Neuronal stem cell (in vitro differentiated cells): Measurements from ENCODE around the gene WFDC1.

Experiments
- DNase-seq: peaks from one replicate; pipeline ENCODE4 v3.0.0-alpha.2; 2013; ENCODE audit warnings: low spot score
- H2AFZ ChIP-seq: one replicate; pipeline ENCODE4 v1.6.1; 2013; ENCODE audit warnings: mild to moderate bottlenecking, low read length, inconsistent platforms
- H2AK5ac ChIP-seq: 2 replicates; pipeline ENCODE4 v1.6.1; 2013; ENCODE audit warnings: low read depth, mild to moderate bottlenecking, inconsistent platforms, low read length, moderate library complexity, mixed read lengths
- H2BK120ac ChIP-seq: 2 replicates; pipeline ENCODE4 v1.6.1; 2013; ENCODE audit warnings: low read depth, mild to moderate bottlenecking, inconsistent platforms, low read length, moderate library complexity, mixed read lengths
- H2BK12ac ChIP-seq: one replicate; pipeline ENCODE4 v1.6.1; 2013; ENCODE audit warnings: low read length, inconsistent platforms
- H2BK15ac ChIP-seq: 2 replicates; pipeline ENCODE4 v1.6.1; 2013; ENCODE audit warnings: mild to moderate bottlenecking, low read length, inconsistent platforms, mixed read lengths
- H2BK5ac ChIP-seq: one replicate; pipeline ENCODE4 v1.6.1; 2013; ENCODE audit warnings: inconsistent platforms, mild to moderate bottlenecking, low read length, moderate library complexity
- H3K14ac ChIP-seq: one replicate; pipeline ENCODE4 v1.6.1; 2013; ENCODE audit warnings: low read length, inconsistent platforms
- H3K18ac ChIP-seq: 2 replicates; pipeline ENCODE4 v1.6.1; 2013; ENCODE audit warnings: low read length, inconsistent platforms
- H3K23ac ChIP-seq: 2 replicates; pipeline ENCODE4 v1.6.1; 2013; ENCODE audit warnings: low read depth, mild to moderate bottlenecking, mixed read lengths, low read length, inconsistent platforms; ENCODE audit not compliant: poor library complexity
- H3K27ac ChIP-seq: replicated peaks from 3 replicates; pipeline ENCODE4 v1.5.1; 2013; ENCODE audit warnings: low read length, inconsistent platforms
- H3K27me3 ChIP-seq, 3 experiments: 2 replicates each; pipeline ENCODE4 v1.6.1; 2013; ENCODE audit warnings: low read length in 3 of 3, mild to moderate bottlenecking in 2 of 3, inconsistent platforms in 1 of 3, low read depth in 1 of 3, mixed read lengths in 1 of 3, moderate library complexity in 1 of 3; ENCODE audit not compliant: control insufficient read depth in 3 of 3, insufficient read depth in 3 of 3
- H3K36me3 ChIP-seq, 2 donors: replicated peaks in 1 of 2; 2 replicates each; pipeline ENCODE4 v1.6.1; 2013; ENCODE audit warnings: low read length in 2 of 2; ENCODE audit not compliant: control insufficient read depth in 2 of 2, insufficient read depth in 2 of 2
- H3K4ac ChIP-seq: 2 replicates; pipeline ENCODE4 v1.6.1; 2013; ENCODE audit warnings: inconsistent platforms, mild to moderate bottlenecking, low read length, moderate library complexity
- H3K4me1 ChIP-seq, 2 donors: 1 replicate in 1 of 2; 2 replicates in 1 of 2; pipeline ENCODE4 v1.6.1; 2013; ENCODE audit warnings: low read length in 2 of 2, low read depth in 1 of 2; ENCODE audit not compliant: control insufficient read depth in 2 of 2, insufficient read depth in 1 of 2
- H3K4me2 ChIP-seq: one replicate; pipeline ENCODE4 v1.6.1; 2013; ENCODE audit warnings: mild to moderate bottlenecking, low read length, inconsistent platforms; ENCODE audit not compliant: insufficient read depth, poor library complexity, severe bottlenecking
- H3K4me3 ChIP-seq, 2 donors: 2 replicates each; pipeline ENCODE4 v1.5.1; 2013; ENCODE audit warnings: low read length in 2 of 2, mild to moderate bottlenecking in 2 of 2, inconsistent platforms in 1 of 2, moderate library complexity in 1 of 2
- H3K79me1 ChIP-seq: one replicate; pipeline ENCODE4 v1.6.1; 2013; ENCODE audit warnings: low read depth, mild to moderate bottlenecking, inconsistent platforms, low read length, moderate library complexity
- H3K9ac ChIP-seq: one replicate; pipeline ENCODE4 v1.6.1; 2013; ENCODE audit warnings: mild to moderate bottlenecking, low read depth, low read length, inconsistent platforms; ENCODE audit not compliant: poor library complexity
- H3K9me3 ChIP-seq, 2 donors: replicated peaks in 1 of 2; 2 replicates each; pipeline versions ENCODE3 to v1.6.1; 2013; ENCODE audit warnings: low read length in 2 of 2, mild to moderate bottlenecking in 2 of 2, inconsistent platforms in 1 of 2, low read depth in 1 of 2, mixed read lengths in 1 of 2, moderate library complexity in 1 of 2; ENCODE audit not compliant: control insufficient read depth in 2 of 2, insufficient read depth in 1 of 2
- H4K8ac ChIP-seq: one replicate; pipeline ENCODE4 v1.6.1; 2013; ENCODE audit warnings: low read depth, mild to moderate bottlenecking, inconsistent platforms, low read length, moderate library complexity
- H4K91ac ChIP-seq: one replicate; pipeline ENCODE4 v1.6.1; 2013; ENCODE audit warnings: low read length, low read depth, mild to moderate bottlenecking, inconsistent platforms; ENCODE audit not compliant: poor library complexity
- WGBS, 2 donors: extraction: QIAGEN DNeasy Blood & Tissue Kit; methylation state at CpG; one replicate each; pipeline ENCODE4 v1.1.7; 2013; ENCODE audit warnings: missing lambda C conversion rate in 2 of 2, mixed read lengths in 1 of 2; ENCODE audit not compliant: insufficient read length in 2 of 2, insufficient replicate concordance in 1 of 2; ENCODE audit errors: extremely low coverage in 2 of 2; 5-methylcytosine and 5-hydroxymethylcytosine counted together

Gene WFDC1

GRCh38 chr16:84321932-84322331 lies 27.3 kb downstream of the WFDC1 start:
- H2BK12ac ChIP-seq = no peak overlapping the region
- no peak overlapping the region for H2AFZ ChIP-seq
- no peak overlapping the region for H3K23ac ChIP-seq
- H3K27ac ChIP-seq = no peak overlapping the region
- H3K4ac ChIP-seq = no peak overlapping the region
- no peak overlapping the region for H4K91ac ChIP-seq
- H3K27me3 ChIP-seq = no peaks in the 10 kb centered on the region
- no peak for DNase-seq
- peaks cover 4 to 9% of the 10 kb centered on the region in 2 donors for H3K9me3 ChIP-seq
- WGBS, 2 donors = no CpG with 5 or more reads among the region's 4 CpGs
- H2BK15ac ChIP-seq = no peak overlapping the region
- no peaks in the 10 kb centered on the region for H3K79me1 ChIP-seq
- no peak overlapping the region for H4K8ac ChIP-seq
- H3K14ac ChIP-seq = no peak overlapping the region
- H3K18ac ChIP-seq = no peak overlapping the region
- no peak overlapping the region for H3K4me3 ChIP-seq
- no peak overlapping the region for H2BK5ac ChIP-seq
- H3K9ac ChIP-seq = no peak overlapping the region
- H3K4me2 ChIP-seq = no peak overlapping the region
- H3K4me1 ChIP-seq = peaks cover 2 to 4% of the 10 kb centered on the region in 2 donors
- no peak overlapping the region for H2AK5ac ChIP-seq
- no peaks in the 10 kb centered on the region for H3K36me3 ChIP-seq
- H2BK120ac ChIP-seq = no peak overlapping the region

- H3K4ac ChIP-seq = no peak overlapping the region
- peaks cover 2 to 4% of the 10 kb centered on the region in 2 donors for H3K4me1 ChIP-seq
- no peak overlapping the region for H3K4me2 ChIP-seq
- H3K79me1 ChIP-seq = no peaks in the 10 kb centered on the region
- no peak overlapping the region for H2BK120ac ChIP-seq
- H3K9ac ChIP-seq = no peak overlapping the region
- DNase-seq = no peak
- no peaks in the 10 kb centered on the region for H3K36me3 ChIP-seq
- no peak overlapping the region for H2BK15ac ChIP-seq
- no peak overlapping the region for H3K23ac ChIP-seq
- no peak overlapping the region for H3K18ac ChIP-seq
- H2BK5ac ChIP-seq = no peak overlapping the region
- H4K8ac ChIP-seq = no peak overlapping the region
- H3K4me3 ChIP-seq = no peak overlapping the region
- no peak overlapping the region for H2AFZ ChIP-seq
- H3K9me3 ChIP-seq = peaks cover 3 to 8% of the 10 kb centered on the region in 2 donors
- no peak overlapping the region for H2BK12ac ChIP-seq
- no CpG with 5 or more reads among the region's 4 CpGs for WGBS, 2 donors
- no peak overlapping the region for H3K27ac ChIP-seq
- H2AK5ac ChIP-seq = no peak overlapping the region
- H3K27me3 ChIP-seq = no peaks in the 10 kb centered on the region
- no peak overlapping the region for H4K91ac ChIP-seq
- no peak overlapping the region for H3K14ac ChIP-seq
These were observed 28.1 kb downstream of the WFDC1 start for GRCh38 chr16:84322749-84323148.

- H3K4me2 ChIP-seq = no peak overlapping the region
- H2AFZ ChIP-seq = no peak overlapping the region
- no peak overlapping the region for H4K8ac ChIP-seq
- H3K14ac ChIP-seq = no peak overlapping the region
- peaks cover 2 to 3% of the 10 kb centered on the region in 2 donors for H3K4me1 ChIP-seq
- no peak overlapping the region for H2BK12ac ChIP-seq
- no peaks in the 10 kb centered on the region for H3K79me1 ChIP-seq
- no peak overlapping the region for H4K91ac ChIP-seq
- DNase-seq = no peak
- no peak overlapping the region for H2BK5ac ChIP-seq
- no peak overlapping the region for H2BK120ac ChIP-seq
- H3K27ac ChIP-seq = no peak overlapping the region
- no peak overlapping the region for H2AK5ac ChIP-seq
- no peak overlapping the region for H3K4me3 ChIP-seq
- WGBS, 2 donors = no CpG with 5 or more reads among the region's 7 CpGs
- no peak overlapping the region for H3K9ac ChIP-seq
- H3K9me3 ChIP-seq = peaks cover 2 to 4% of the 10 kb centered on the region in 2 donors
- H3K36me3 ChIP-seq = no peaks in the 10 kb centered on the region
- no peak overlapping the region for H3K23ac ChIP-seq
- no peak overlapping the region for H2BK15ac ChIP-seq
- no peak overlapping the region for H3K4ac ChIP-seq
- H3K27me3 ChIP-seq = peaks cover 0 to 3% (median 0%) of the 10 kb centered on the region in 3 experiments
- no peak overlapping the region for H3K18ac ChIP-seq
These were observed 28.9 kb downstream of the WFDC1 start for GRCh38 chr16:84323606-84324005.

- DNase-seq = no peak
- Histone ChIP-seq H3K27ac (no peak overlapping the region), H2BK12ac (no peak overlapping the region), H4K8ac (no peak overlapping the region), H3K36me3 (no peaks in the 10 kb centered on the region), H3K9ac (no peak overlapping the region), H2BK120ac (no peak overlapping the region), H3K4ac (no peak overlapping the region), H2AK5ac (no peak overlapping the region), H2BK5ac (no peak overlapping the region), H3K9me3 (peaks cover 0 to 4% of the 10 kb centered on the region in 2 donors), H3K18ac (no peak overlapping the region), H3K27me3 (peaks cover 0 to 4% (median 0%) of the 10 kb centered on the region in 3 experiments), H3K79me1 (no peaks in the 10 kb centered on the region), H2AFZ (no peak overlapping the region), H3K4me3 (no peak overlapping the region), H3K14ac (no peak overlapping the region), H3K4me1 (peaks cover 2% of the 10 kb centered on the region in 2 donors), H2BK15ac (no peak overlapping the region), H3K4me2 (no peak overlapping the region), H3K23ac (no peak overlapping the region), H4K91ac (no peak overlapping the region)
- 100% methylated on average over 1 of the region's 2 CpGs for whole genome bisulfite sequencing, 2 donors
These were observed 30.0 kb downstream of the WFDC1 start for GRCh38 chr16:84324434-84325262.
